Measurements from ENCODE around the gene RIN3. TPM values are rescaled to one million over a fixed set of nuclear protein-coding genes. Genes with fewer than 3 reads are reported as not detected.

The RIN3 gene
- polyA plus RNA-seq, 3 donors, result 6.3 to 8.4 (median 7.9) TPM

DNA sequence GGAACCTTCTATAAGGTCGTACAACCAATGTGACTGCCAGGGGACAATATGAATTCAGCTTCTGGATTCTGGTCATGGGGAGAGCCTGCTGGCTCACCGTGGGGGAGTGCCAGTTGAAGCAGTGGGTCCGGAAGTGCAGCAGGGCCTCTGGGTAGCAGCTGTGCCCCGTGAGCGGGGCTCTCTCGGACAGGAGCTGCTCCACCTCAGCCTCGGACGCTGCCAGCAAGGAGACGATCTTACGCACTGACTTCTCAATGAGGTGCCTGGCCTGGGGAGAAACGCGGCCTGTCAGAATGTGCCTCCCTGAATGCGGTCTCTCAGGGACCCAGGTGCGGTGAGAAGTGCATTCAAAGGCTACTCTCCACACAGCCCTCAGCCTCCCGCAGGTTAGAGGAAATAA, 192.8 kb downstream of the RIN3 start:
- no peak for DNase-seq (ENCODE audit: extremely low read depth in 1 of 11, low read depth in 9 of 11, low spot score in 4 of 11)

- no peak for DNase-seq (ENCODE audit: extremely low read depth in 1 of 11, low read depth in 9 of 11, low spot score in 4 of 11)
Measured at GRCh38 chr14:92709340-92710000, 195.9 kb downstream of the RIN3 start.

DNA sequence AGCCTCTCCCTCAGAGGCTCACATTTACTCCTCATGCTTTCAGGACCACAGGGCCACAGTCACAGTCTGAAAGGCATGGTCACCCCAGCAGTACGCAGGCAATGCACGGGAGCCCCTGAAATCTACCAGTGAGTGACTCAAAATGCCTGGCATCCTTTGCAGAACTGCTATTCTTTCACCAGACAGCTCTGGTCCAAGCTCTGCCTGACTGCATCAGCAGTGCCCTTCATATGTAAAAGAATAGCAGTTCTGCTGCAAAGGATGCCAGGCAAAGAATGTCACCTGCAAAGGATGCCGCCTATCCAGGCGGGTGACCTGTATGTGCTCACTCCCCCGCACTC, 196.4 kb downstream of the RIN3 start:
- no peak for DNase-seq (ENCODE audit: extremely low read depth in 1 of 11, low read depth in 9 of 11, low spot score in 4 of 11)

DNA sequence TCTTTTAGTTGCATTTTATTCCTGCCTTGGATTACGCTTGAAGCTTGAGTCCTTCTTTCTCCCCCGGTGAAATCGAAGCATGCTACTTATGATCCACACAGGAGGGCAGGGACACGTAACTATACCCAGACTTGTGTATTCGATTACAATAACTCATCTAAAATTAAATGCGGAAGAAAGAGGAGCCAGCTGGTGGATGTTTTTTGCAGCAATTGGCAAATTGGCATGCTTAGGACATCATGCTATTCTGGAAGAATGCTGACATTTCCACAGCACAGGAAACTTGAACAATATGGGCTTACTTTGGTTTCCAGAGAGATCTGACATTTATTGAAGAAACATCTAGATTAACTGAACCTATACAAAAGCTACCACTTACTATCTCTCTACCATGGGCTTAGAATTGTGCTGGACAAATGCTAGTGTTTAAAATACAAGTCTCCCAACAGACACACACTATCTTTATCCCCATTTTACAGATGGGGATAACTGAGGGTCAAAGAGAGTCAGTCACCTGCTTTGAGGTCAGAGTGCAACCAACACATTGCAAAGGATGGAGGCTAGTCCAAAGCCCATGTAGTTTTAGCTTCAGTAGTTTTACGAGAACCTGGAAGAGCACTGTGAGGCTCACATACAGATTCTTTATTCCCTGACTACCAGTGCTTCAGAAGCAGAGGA, 198.5 kb downstream of the RIN3 start:
- DNase-seq (ENCODE audit: extremely low read depth in 1 of 11, low read depth in 9 of 11, low spot score in 4 of 11), result no peak

DNA sequence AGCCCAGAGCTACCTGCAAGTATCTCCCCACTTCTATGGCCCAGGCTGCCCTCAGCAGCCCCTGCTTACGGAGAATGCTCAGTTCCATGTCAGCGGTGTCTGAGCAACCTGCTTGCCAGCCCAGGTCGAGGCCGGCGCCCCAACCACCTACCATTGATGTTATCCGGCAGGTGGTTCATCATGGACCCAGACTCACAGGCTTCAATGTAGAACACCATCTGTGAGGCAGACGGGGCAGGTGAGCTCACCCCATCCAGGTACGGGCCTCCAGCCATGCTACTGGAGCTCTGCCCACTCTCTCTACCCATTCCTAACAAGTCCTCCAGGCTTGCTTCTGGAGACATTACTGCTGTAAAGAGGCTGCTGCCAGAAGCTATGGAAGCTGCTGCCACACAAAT, 199.1 kb downstream of the RIN3 start:
- no peak for DNase-seq (ENCODE audit: extremely low read depth in 1 of 11, low read depth in 9 of 11, low spot score in 4 of 11)

DNA sequence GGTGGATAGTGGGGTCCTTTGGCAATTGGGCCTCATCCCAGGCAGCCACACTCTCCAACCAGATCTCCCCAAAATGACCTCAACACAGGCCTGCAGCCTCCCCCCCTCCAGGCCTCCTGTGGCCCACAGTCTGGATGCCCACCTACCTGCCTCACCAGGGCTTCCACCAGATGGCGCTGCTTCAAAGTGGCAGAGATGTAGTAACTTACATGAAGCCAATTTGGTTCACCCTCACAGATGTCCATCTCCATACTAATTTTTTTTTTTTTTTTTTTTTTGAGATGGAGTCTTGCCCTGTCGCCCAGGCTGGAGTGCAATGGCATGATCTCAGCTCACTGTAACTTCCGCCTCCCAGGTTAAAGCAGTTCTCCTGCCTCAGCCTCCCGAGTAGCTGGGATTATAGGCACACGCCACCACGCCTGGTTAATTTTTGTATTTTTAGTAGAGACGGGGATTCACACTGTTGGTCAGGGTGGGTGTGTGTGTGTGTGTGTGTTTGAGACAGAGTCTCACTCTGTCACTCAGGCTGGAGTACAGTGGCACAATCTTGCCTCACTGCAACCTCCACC, 201.2 kb downstream of the RIN3 start:
- DNase-seq (ENCODE audit: extremely low read depth in 1 of 11, low read depth in 9 of 11, low spot score in 4 of 11), result peak in 2 of 11 donors; percentile 26 to 32

- DNase-seq (ENCODE audit: extremely low read depth in 1 of 11, low read depth in 9 of 11, low spot score in 4 of 11), result no peak
Measured at GRCh38 chr14:92716131-92716530, 202.6 kb downstream of the RIN3 start.

- no peak for DNase-seq (ENCODE audit: extremely low read depth in 1 of 11, low read depth in 9 of 11, low spot score in 4 of 11)
Measured at GRCh38 chr14:92717571-92718042, 204.0 kb downstream of the RIN3 start.

- no peak for DNase-seq (ENCODE audit: extremely low read depth in 1 of 11, low read depth in 9 of 11, low spot score in 4 of 11)
Measured at GRCh38 chr14:92718664-92719063, 205.1 kb downstream of the RIN3 start.

GRCh38 chr14:92719421-92719820, 205.8 kb downstream of the RIN3 start:
- no peak for DNase-seq (ENCODE audit: extremely low read depth in 1 of 11, low read depth in 9 of 11, low spot score in 4 of 11)

- DNase-seq (ENCODE audit: extremely low read depth in 1 of 11, low read depth in 9 of 11, low spot score in 4 of 11), result no peak
Measured at GRCh38 chr14:92719890-92720323, 206.3 kb downstream of the RIN3 start.

DNA sequence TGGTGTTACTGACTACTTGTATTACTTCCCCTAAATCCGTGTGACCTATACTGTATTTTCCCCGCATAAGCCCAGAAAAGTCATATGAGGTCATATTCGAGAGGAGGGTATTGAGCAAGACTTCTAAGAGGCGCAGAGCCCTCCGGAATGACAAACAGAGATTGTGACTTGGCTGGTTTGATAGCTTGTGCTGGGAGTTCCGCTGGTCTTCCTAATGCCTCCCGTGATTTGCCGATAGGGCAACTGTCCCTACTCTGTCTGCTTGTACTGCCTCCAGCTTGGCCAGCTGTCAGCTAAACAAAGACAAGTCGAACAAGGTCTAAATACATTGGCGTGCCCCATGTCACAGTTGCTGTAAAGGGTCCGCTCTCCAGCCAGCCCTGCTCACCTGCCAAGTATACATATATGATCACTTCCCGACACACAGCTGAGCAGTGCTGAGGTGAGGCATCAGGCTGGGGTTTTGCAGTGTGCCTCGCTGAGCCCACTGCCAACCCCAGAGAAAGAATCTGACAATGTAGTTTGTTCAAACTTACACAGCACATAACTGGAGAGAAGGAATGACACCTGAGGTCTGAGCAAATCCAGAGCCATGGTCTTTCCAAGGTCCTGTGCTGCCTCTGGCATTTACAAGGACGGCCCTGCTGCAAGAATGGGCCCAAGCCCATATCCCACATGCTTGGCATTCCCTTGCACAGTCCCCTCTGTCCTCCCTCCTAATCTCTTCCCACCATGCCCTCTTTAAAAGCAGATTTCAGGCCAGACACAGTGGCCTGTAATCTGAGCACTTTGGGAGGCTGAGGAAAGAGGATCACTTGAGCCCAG, 211.1 kb downstream of the RIN3 start:
- DNase-seq (ENCODE audit: extremely low read depth in 1 of 11, low read depth in 9 of 11, low spot score in 4 of 11), result no peak

GRCh38 chr14:92726135-92726932, 212.8 kb downstream of the RIN3 start:
- no peak for DNase-seq (ENCODE audit: extremely low read depth in 1 of 11, low read depth in 9 of 11, low spot score in 4 of 11)

DNA sequence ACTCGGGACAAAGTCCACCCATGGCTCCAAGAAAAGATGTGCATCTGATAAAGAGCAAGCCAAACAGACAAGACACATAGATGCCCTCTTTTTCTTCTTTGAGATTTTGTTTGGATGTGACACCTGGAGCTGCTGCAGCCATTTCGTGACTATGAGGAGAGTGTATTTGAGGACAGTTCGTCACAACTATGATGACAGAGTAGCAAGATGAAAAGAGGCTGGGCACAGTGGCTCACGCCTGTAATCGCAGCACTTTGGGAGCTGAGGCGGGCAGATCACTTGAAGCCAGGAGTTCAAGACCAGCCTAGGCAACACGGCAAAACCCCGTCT, 213.3 kb downstream of the RIN3 start:
- no peak for DNase-seq (ENCODE audit: extremely low read depth in 1 of 11, low read depth in 9 of 11, low spot score in 4 of 11)

DNA sequence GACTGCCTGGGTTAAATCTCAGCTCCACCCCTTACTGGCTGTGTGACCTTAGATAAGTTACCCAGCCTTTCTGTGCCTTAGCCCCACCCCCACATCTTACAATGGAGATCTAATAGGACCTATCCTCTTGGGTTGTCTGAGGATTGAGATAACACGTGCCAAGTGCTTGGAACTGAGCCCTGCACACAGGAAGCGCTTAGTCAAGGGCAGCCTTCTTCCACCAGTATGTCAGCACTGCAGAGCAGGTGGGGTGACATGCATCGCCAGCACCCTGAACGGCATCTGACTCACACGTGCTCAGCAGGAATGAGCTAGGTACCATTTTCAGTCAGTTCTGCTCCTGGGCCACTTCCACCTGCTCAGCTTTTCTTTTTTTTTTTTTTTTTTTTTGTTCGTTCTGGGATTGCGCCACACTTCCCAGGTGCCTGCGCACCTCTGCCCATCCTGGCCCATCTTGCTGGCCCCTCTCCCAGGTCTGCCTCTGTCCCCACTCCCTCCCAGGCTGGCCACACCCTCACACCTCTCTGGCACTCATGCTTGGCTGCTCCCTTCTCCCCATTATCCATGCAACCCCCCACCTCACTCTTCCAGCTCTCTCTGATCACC, 215.3 kb downstream of the RIN3 start:
- DNase-seq (ENCODE audit: extremely low read depth in 1 of 11, low read depth in 9 of 11, low spot score in 4 of 11), result no peak

GRCh38 chr14:92729634-92730358, 216.2 kb downstream of the RIN3 start:
- DNase-seq (ENCODE audit: extremely low read depth in 1 of 11, low read depth in 9 of 11, low spot score in 4 of 11), result no peak

DNA sequence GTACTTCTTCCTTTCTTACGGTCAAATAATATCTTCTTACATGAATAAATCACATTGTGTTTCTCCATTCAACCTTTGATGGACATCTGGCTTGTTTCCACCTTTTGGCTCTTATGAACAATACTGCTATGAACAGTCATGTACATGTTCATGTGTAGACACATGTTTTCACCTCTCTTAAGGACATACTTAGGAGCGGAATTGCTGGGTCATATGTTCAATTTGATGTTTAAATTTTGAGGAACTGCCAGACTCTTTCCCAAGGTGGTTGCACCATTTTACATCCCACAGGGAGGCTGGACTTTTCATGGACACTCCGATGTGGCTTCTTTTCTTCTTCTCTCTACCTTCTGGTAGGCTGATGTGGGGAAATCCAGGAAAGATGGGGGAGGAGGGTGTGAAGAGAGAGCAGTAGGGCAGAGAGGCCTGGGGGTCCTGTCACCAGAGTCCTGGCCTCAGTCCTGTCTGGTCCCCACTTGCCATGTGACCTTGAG, 218.1 kb downstream of the RIN3 start:
- DNase-seq (ENCODE audit: extremely low read depth in 1 of 11, low read depth in 9 of 11, low spot score in 4 of 11), result no peak

GRCh38 chr14:92733007-92733406, 219.4 kb downstream of the RIN3 start:
- no peak for DNase-seq (ENCODE audit: extremely low read depth in 1 of 11, low read depth in 9 of 11, low spot score in 4 of 11)

All from renal cortex interstitium (tissue), 11 donors.